Caco-2 (cell line): Measurements from ENCODE around the gene CMYA5. TPM values are rescaled to one million over a fixed set of nuclear protein-coding genes. Genes with fewer than 3 reads are reported as not detected.

Experiments used
- BruUV-seq: library from RNA; stranded (reverse); fragments of 400-500 nt; replicated peaks from 2 replicates; lab custom pipeline; 2021; lab: Mats Ljungman, UMichigan
- CTCF ChIA-PET: fragments of 300-600 bp; sonication (Branson Sonifier 250); formaldehyde crosslinking; loops from one replicate; lab custom pipeline; 2022; ENCODE audit warnings: antibody characterized with exemption; lab: Charles Lee
- POLR2A ChIA-PET: fragments of 300-600 bp; sonication (Branson Sonifier 250); formaldehyde crosslinking; loops from one replicate; lab custom pipeline; 2022; ENCODE audit warnings: antibody characterized with exemption; lab: Charles Lee
- DNase-seq, 2 experiments: peaks; one replicate each; pipeline versions ENCODE4 v3.0.0 to v3.0.0-alpha.2; 2020 to 2022
- H3K27me3 ChIP-seq: replicated peaks from 2 replicates; pipeline ENCODE4 v1.6.0; 2011; ENCODE audit warnings: low read length; ENCODE audit not compliant: control insufficient read depth, insufficient read depth
- H3K36me3 ChIP-seq: 2 replicates; pipeline ENCODE4 v1.5.1; 2011; ENCODE audit warnings: low read length; ENCODE audit not compliant: control insufficient read depth, insufficient read depth
- H3K4me1 ChIP-seq: fragments of 250-450 bp; sonication (Bioruptor Pico); 2 replicates; pipeline ENCODE4 v1.5.1; 2020; ENCODE audit warnings: mild to moderate bottlenecking
- H3K4me3 ChIP-seq: 2 replicates; pipeline ENCODE4 v1.5.1; 2011; ENCODE audit warnings: low read depth, mild to moderate bottlenecking, control low read depth, low read length
- H3K9me3 ChIP-seq: fragments of 250-450 bp; sonication (Bioruptor Pico); 2 replicates; pipeline ENCODE4 v1.5.1; 2020; ENCODE audit warnings: mild to moderate bottlenecking, moderate library complexity
- H3K27ac Mint-ChIP-seq: one replicate; pipeline ENCODE4 v1.8.0; 2022; ENCODE audit warnings: mixed read lengths; ENCODE audit not compliant: unreplicated experiment
- H3K27me3 Mint-ChIP-seq: one replicate; pipeline ENCODE4 v1.8.0; 2022; ENCODE audit warnings: mixed read lengths; ENCODE audit not compliant: insufficient read depth, unreplicated experiment
- H3K36me3 Mint-ChIP-seq: one replicate; pipeline ENCODE4 v1.8.0; 2022; ENCODE audit warnings: mild to moderate bottlenecking, mixed read lengths; ENCODE audit not compliant: insufficient read depth, unreplicated experiment
- H3K4me1 Mint-ChIP-seq: one replicate; pipeline ENCODE4 v1.8.0; 2022; ENCODE audit warnings: low read depth, mixed read lengths; ENCODE audit not compliant: unreplicated experiment
- H3K4me3 Mint-ChIP-seq: one replicate; pipeline ENCODE4 v1.8.0; 2022; ENCODE audit warnings: mild to moderate bottlenecking, moderate library complexity, mixed read lengths; ENCODE audit not compliant: unreplicated experiment
- H3K9me3 Mint-ChIP-seq: one replicate; pipeline ENCODE4 v1.8.0; 2022; ENCODE audit warnings: mixed read lengths; ENCODE audit not compliant: unreplicated experiment
- CTCF ChIP-seq, 2 experiments: fragments of 200-600 bp in 1 of 2; IDR thresholded peaks; 1 replicate in 1 of 2; 2 replicates in 1 of 2; pipeline versions ENCODE4 v1.5.1 to v1.8.0; 2011 to 2022; ENCODE audit warnings: antibody characterized with exemption in 1 of 2, control low read depth in 1 of 2, inconsistent platforms in 1 of 2, low read depth in 1 of 2, low read length in 1 of 2, mild to moderate bottlenecking in 1 of 2, moderate library complexity in 1 of 2; ENCODE audit not compliant: insufficient read depth in 1 of 2, severe bottlenecking in 1 of 2, unreplicated experiment in 1 of 2
- intact Hi-C: fragments of 100-400 bp; cut with micrococcal nuclease; formaldehyde crosslinking; loops from one replicate; pipeline ENCODE4 v1.10.0; 2022; ENCODE audit not compliant: unreplicated experiment
- total RNA-seq: library from RNA; stranded (reverse); gene quantifications from 2 replicates; pipeline ENCODE4 v1.2.3, GENCODE V29; 2022

The CMYA5 gene
- total RNA-seq, 1 experiment from 2014 or later = 0.39 TPM

GRCh38 chr5:79756076-79756475 is 66.4 kb downstream of the CMYA5 start:
- DNase-seq = no peak
- H3K27ac Mint-ChIP-seq = no peak overlapping the region
- peaks cover 13% of the 10 kb centered on the region for H3K4me1 Mint-ChIP-seq
- Histone ChIP-seq H3K9me3 (peaks cover 5% of the 10 kb centered on the region; the same call in 1 of the 2 replicates), H3K27me3 (no peaks in the 10 kb centered on the region), H3K4me3 (no peak overlapping the region), H3K4me1 (peaks cover 24% of the 10 kb centered on the region), H3K36me3 (no peaks in the 10 kb centered on the region)
- no TSS peak for BruUV-seq
- H3K36me3 Mint-ChIP-seq = no peaks in the 10 kb centered on the region
- ChIA-PET POLR2A (no interaction called here), CTCF (no interaction called here)
- no peaks in the 10 kb centered on the region for H3K9me3 Mint-ChIP-seq
- no peak overlapping the region for H3K4me3 Mint-ChIP-seq
- H3K27me3 Mint-ChIP-seq = peaks cover 1% of the 10 kb centered on the region
- intact Hi-C loops = no loop called here
- TF ChIP-seq CTCF (IDR thresholded peaks at IDR 0.05; ENCODE audit: insufficient read depth in 1 of 2, low read depth in 1 of 2, low read length in 1 of 2, severe bottlenecking in 1 of 2, unreplicated experiment in 1 of 2) = no peak

- Mint-ChIP-seq H3K9me3 (no peaks in the 10 kb centered on the region), H3K4me3 (no peak overlapping the region), H3K4me1 (peaks cover 10% of the 10 kb centered on the region), H3K36me3 (no peaks in the 10 kb centered on the region), H3K27me3 (no peaks in the 10 kb centered on the region), H3K27ac (no peak overlapping the region)
- DNase-seq = no peak
- no peak for TF ChIP-seq CTCF (IDR thresholded peaks at IDR 0.05; ENCODE audit: insufficient read depth in 1 of 2, low read depth in 1 of 2, low read length in 1 of 2, severe bottlenecking in 1 of 2, unreplicated experiment in 1 of 2)
- Histone ChIP-seq H3K4me1 (peaks cover 18% of the 10 kb centered on the region), H3K9me3 (no peaks in the 10 kb centered on the region), H3K27me3 (no peaks in the 10 kb centered on the region), H3K36me3 (no peaks in the 10 kb centered on the region), H3K4me3 (no peak overlapping the region)
- no TSS peak for BruUV-seq
- ChIA-PET CTCF (interaction anchor here (0.6 kb wide), 1 partner anchor 607 kb away, joined by 4 read pairs; no protein-coding TSS in a partner anchor), POLR2A (no interaction called here)
- intact Hi-C loops = no loop called here
Observed at GRCh38 chr5:79759436-79759835, 69.8 kb downstream of the CMYA5 start.

GRCh38 chr5:79759848-79760247 is 70.2 kb downstream of the CMYA5 start:
- Mint-ChIP-seq H3K9me3 (no peaks in the 10 kb centered on the region), H3K4me3 (no peak overlapping the region), H3K27me3 (no peaks in the 10 kb centered on the region), H3K27ac (no peak overlapping the region), H3K4me1 (peaks cover 6% of the 10 kb centered on the region), H3K36me3 (no peaks in the 10 kb centered on the region)
- ChIA-PET CTCF (interaction anchor here (0.6 kb wide), 1 partner anchor 607 kb away, joined by 4 read pairs; no protein-coding TSS in a partner anchor), POLR2A (no interaction called here)
- H3K36me3 ChIP-seq = no peaks in the 10 kb centered on the region
- BruUV-seq = no TSS peak
- no peak for DNase-seq
- peaks cover 14% of the 10 kb centered on the region for H3K4me1 ChIP-seq
- intact Hi-C loops = no loop called here
- H3K9me3 ChIP-seq = no peaks in the 10 kb centered on the region
- no peak for TF ChIP-seq CTCF (IDR thresholded peaks at IDR 0.05; ENCODE audit: insufficient read depth in 1 of 2, low read depth in 1 of 2, low read length in 1 of 2, severe bottlenecking in 1 of 2, unreplicated experiment in 1 of 2)
- H3K4me3 ChIP-seq = no peak overlapping the region
- H3K27me3 ChIP-seq = no peaks in the 10 kb centered on the region
